ENCODE data around the gene SLC25A27.

Gene SLC25A27

GRCh38 chr6:46651816-46652215 lies 959 bp upstream of the SLC25A27 start:
- no peak for DNase-seq

DNA sequence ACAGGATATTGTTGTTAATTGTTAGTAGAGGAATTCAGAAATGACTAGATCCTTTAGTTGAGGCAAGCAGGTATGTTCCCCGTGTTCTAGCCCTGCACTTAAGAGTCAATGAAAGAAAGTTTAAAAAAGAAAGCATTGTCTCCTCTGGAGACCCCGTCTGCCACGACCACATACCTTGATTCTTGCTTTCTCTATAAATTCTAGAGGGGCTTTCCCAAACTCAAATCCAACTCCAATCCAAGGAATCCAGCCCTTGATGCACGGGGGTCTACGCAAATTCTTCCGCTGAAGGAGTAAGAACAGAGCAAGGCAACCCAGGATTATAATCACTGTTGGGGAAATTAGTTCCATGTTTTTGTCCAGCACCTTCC lies 558 bp upstream of the SLC25A27 start:
- no peak for DNase-seq

GRCh38 chr6:46653439-46654195 lies 842 bp downstream of the SLC25A27 start:
- DNase-seq = no peak

GRCh38 chr6:46655803-46656202 lies 3.0 kb downstream of the SLC25A27 start:
- no peak for DNase-seq

DNA sequence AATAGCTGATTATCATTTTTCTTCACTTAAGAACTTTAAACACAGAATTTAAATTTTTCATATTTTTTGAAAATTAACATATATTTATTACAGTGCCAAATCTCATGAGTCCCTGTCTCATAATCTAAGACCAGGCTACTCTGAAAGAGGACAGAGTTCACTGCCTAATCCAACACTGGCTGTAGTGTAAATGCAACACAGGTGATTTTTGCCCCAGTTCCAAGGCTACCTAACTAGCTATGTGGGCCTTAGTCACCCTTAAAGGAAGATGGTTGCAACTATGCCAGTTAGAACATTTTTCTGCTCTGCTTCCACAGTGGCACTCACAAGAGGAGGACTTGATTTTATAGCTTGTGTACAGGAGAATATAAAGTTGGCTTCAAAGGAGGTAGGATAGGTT lies 4.9 kb downstream of the SLC25A27 start:
- no peak for DNase-seq

DNA sequence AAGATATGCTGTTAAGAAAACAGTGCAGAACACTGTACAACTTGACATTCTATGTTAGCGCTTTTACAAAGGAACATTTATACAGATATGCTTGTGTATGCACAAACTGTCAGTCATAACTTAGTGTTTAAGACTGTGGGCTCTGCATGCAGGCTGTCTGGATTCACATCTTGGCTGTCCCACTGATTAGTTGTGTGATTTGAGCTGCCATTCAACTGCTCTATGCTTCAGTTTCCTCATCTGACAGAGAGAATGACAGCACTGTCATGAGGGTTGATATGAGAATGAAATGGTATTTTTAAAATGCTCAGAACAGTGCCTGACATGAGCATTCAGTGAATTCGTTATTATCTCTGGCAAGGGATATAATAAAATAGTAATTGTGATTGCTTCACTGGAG lies 8.7 kb downstream of the SLC25A27 start:
- DNase-seq = no peak

GRCh38 chr6:46667377-46667776 lies 14.6 kb downstream of the SLC25A27 start:
- DNase-seq = no peak

DNA sequence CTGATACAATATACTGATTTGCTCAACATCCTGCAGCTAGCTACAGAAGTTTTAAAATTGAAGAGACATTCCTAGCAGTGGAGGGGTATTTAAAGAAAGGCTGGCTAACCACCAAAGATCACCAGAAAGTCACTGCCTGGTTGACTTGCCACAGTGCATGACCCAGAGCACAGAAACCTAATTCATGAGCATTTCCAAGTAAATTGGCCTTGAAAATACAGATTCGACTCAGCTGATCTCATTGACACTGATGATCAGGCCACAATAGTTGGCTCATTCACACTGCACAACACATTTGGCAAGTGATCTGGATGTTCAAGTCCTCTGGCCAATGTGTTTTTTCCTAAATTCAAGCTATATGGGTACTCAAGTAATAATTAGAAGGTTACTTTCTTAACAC lies 21.6 kb downstream of the SLC25A27 start:
- no peak for DNase-seq

- DNase-seq = no peak
Observed at GRCh38 chr6:46676604-46677313, 24.0 kb downstream of the SLC25A27 start.

DNA sequence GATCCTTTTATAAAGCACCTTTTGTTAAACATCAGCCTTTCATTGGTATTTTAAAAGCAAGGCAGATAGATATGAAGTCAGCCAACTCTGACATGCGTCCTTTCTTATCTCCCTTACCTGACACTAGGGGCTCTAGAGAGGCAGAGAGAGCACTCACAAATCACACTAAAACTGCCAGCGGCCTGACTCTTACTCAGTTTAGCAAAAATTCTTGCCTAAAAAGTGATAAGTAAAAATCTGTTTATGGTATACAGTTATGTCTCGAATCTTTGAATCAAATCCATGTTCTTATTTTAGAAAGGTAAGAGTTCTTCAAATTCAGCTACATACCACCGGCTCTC lies 24.5 kb downstream of the SLC25A27 start:
- DNase-seq = no peak

- no peak for DNase-seq
Observed at GRCh38 chr6:46684771-46685170, 32.0 kb downstream of the SLC25A27 start.

DNA sequence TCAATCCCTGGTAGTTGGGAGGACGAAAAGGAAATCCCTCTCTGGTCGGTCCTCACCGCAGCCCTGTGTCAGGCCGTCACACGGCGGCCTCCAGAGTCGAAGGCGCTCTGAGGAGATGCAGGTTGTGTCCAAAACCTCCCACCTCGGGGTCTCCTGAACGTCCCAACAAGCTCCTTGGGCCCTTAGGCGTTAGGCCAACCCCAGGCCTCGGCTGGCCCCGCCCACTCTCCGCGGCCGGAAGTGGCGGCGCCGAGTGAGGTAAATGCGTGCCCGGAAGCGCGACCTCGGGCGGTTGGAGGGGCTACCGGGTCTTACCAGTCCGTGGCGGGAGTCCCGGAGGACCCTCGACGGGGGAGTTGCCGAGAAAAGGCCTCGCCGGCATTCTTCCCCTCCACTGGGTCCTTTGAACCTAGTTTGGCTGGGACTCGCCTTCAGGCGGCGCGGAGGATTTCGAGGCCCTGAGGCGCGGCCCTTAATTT lies 34.9 kb downstream of the SLC25A27 start, which contains the start of gene TDRD6:
Gene TDRD6 (plus strand): TSS at position 267 of the 479 bp plus-strand sequence. CDS start 244 bp downstream, outside the sequence.
- no peak for DNase-seq

DNA sequence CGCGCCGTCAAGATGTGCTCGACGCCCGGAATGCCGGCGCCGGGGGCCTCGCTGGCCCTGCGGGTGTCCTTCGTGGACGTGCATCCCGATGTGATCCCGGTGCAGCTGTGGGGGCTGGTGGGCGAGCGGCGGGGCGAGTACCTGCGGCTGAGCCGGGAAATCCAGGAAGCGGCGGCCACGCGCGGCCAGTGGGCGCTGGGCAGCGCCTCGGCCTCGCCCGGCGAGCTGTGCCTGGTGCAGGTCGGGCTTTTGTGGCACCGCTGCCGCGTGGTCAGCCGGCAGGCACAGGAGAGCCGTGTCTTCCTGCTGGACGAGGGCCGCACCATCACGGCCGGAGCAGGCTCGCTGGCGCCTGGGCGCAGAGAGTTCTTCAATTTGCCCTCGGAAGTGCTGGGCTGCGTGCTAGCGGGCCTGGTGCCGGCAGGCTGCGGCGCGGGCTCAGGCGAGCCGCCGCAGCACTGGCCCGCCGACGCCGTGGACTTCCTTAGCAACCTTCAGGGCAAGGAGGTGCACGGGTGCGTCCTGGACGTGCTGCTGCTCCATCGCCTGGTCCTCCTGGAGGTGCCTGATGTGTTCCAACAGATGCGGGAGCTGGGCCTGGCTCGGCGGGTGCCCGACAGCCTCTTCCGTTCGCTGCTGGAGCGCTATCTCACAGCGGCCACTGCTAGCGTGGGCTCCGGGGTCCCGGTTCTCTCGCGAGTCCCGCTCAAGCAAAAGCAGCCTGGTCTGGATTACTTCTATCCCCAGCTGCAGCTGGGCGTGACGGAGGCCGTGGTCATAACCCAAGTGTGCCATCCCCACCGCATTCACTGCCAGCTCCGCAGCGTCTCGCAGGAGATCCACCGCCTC lies 35.6 kb downstream of the SLC25A27 start:
- DNase-seq = no peak

DNA sequence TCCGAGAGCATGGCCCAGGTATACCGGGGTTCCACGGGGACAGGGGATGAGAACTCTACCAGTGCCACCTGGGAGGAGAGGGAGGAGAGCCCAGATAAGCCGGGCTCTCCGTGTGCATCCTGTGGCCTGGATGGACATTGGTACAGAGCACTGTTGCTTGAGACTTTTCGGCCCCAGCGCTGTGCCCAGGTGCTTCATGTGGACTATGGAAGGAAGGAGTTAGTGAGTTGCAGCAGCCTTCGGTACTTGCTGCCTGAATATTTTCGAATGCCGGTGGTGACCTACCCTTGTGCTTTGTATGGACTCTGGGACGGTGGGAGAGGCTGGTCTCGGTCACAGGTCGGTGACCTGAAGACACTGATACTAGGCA lies 36.2 kb downstream of the SLC25A27 start:
- DNase-seq = no peak

- no peak for DNase-seq
Observed at GRCh38 chr6:46689657-46690056, 36.9 kb downstream of the SLC25A27 start.

GRCh38 chr6:46690141-46690755 lies 37.5 kb downstream of the SLC25A27 start:
- DNase-seq = no peak

DNA sequence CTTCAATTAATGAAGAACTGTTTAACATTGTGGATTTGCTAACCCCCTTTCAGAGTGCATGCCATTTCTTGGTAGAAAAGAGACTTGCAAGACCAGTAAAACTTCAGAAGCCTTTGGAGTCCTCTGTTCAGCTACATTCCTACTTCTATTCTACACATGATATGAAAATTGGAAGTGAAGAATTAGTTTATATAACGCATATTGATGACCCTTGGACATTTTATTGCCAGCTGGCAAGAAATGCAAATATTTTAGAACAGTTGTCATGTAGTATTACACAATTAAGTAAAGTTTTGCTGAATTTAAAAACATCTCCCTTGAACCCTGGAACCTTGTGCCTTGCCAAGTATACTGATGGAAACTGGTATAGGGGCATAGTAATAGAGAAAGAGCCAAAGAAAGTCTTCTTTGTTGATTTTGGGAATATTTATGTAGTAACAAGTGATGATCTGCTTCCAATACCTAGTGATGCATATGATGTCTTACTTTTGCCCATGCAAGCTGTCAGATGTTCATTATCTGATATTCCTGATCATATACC lies 38.2 kb downstream of the SLC25A27 start:
- DNase-seq = no peak

- no peak for DNase-seq
Observed at GRCh38 chr6:46699970-46700369, 47.2 kb downstream of the SLC25A27 start.

GRCh38 chr6:46704562-46704961 lies 51.8 kb downstream of the SLC25A27 start:
- DNase-seq = no peak

- no peak for DNase-seq
Observed at GRCh38 chr6:46706464-46706863, 53.7 kb downstream of the SLC25A27 start.

DNA sequence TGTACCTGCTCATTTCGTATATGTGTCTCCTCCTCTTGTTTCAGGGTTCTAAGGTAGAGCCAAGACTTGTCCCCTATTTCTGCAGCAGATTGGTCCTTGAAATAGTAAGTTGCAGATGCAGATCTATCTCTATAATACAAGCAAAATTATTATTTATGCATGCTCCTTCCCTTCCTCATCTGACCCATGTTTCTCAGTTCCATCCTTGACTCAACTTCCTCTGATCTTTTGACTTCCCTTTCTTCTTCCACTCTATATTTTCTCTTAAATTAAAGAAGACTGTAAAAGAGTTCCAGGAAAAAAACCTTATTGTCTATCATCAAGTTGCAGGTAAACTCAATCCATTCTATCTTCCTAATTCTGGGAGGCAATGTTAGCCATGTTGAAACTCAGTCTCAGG lies 58.7 kb downstream of the SLC25A27 start:
- no peak for DNase-seq

DNA sequence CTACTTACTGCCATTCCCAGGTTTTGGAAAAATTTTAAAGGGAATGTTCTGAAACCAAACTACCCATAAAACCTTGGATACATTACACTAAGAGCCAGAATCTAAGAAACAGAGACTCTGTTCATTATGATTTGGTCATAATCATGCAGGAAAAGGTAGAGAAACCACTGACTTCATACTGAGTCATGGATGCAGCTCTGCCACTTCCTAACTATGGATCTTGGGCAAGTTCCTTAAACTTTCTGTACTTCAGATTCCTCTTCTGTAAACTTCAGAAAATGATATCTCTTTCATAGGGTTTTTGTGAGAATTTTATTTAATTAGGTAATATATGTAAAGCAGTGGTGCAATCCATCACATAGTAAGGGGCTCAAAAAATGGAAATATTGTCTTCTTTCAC lies 62.4 kb downstream of the SLC25A27 start:
- no peak for DNase-seq

DNA sequence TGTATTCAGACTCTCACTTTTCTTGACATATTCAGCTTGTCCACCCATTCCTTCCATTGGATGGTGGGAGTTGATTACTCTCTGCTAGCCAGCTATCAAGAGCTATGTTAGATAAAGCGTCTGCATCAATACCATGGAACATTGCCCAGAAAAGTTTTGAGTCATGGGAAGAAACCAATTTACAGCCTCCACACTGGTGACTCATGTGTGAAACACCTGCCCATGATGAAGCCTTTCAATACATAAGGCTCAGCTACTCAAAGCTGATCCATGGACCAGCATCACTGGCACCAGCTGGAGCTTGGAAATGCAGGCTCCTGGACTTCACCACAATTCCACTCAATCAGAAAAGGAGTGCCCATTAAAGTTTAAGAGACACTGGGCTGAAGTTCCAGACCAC lies 66.3 kb downstream of the SLC25A27 start:
- no peak for DNase-seq
